ENCODE measurements around the gene KCTD15.

Gene KCTD15

DNA sequence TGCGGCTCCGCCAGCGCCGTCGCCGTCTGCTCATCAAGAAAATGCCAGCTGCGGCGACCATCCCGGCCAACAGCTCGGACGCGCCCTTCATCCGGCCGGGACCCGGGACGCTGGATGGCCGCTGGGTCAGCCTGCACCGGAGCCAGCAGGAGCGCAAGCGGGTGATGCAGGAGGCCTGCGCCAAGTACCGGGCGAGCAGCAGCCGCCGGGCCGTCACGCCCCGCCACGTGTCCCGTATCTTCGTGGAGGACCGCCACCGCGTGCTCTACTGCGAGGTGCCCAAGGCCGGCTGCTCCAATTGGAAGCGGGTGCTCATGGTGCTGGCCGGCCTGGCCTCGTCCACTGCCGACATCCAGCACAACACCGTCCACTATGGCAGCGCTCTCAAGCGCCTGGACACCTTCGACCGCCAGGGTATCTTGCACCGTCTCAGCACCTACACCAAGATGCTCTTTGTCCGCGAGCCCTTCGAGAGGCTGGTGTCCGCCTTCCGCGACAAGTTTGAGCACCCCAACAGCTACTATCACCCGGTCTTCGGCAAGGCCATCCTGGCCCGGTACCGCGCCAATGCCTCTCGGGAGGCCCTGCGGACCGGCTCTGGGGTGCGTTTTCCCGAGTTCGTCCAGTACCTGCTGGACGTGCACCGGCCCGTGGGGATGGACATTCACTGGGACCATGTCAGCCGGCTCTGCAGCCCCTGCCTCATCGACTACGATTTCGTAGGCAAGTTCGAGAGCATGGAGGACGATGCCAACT lies 24.4 kb upstream of the KCTD15 start:
- no peak for DNase-seq

DNA sequence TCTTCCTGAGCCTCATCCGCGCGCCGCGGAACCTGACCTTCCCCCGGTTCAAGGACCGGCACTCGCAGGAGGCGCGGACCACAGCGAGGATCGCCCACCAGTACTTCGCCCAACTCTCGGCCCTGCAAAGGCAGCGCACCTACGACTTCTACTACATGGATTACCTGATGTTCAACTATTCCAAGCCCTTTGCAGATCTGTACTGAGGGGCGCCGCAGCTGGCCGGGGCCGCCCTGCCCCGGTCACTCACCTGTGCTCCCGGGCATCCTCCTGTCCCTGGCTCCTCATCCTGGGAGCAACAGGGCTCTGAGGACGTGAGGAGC lies 23.9 kb upstream of the KCTD15 start:
- no peak for DNase-seq

DNA sequence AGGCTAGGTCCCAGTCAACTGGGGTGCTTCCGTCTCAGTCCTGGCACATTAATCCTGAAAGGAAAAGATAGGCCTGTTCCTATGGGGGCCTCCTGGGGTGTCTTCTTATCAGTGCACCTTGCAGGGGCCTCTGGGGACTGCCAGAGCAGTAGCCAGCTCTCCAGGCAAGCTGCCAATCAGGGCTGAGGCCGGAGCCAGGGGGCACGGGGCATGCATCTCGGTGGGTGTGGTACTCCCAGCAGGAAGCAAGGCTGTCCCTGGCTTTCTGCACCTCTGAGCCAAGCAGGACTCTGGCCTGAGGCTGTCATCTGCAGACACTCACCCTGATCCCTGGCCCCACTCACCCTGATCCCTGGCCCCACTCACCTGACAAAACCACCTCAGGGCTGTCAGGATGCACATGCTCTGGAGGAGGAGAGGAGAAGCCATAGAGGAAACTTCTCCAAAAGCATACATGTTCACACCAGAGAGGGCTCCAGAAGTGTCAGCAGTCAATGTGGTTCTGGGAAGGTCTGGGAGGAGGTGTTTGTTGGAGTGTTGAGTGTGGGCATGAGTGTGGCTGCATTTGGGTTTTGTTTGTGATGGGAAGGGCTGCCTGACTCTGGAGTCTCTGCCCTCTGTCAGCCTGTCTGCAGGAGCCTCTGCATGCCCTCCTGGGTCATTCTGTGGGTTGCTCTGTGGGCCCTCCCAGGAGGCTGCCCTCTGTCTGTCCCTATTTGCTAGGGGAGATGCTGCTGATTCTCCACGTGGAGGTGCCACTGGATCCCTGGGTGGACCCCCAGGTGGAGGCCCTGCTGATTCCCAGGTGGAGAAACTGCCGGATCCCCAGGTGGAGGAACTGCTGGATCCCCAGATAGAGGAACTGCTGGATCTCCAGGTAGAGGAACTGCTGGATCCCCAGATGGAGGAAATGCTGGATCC lies 22.7 kb upstream of the KCTD15 start:
- DNase-seq: no peak

DNA sequence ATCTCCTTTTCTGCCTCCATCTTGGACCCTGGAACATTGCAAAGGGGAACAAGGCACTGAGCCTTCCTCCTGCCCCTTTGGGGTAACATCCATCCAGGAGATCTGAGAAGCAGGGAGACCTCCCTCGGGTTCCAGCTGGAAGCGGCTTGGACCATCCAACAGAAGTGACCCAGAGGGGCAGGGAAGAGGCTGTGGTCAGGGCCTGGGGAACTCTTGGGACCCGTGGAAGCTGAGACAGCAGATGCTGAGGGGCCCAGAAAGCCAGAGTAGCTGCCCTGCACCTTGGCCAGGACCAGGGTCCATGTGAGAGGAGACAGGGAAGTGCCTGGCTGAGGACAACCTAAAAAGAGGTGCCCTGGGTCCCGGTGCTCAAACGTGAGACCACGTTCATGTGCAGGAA lies 21.9 kb upstream of the KCTD15 start:
- DNase-seq: no peak

DNA sequence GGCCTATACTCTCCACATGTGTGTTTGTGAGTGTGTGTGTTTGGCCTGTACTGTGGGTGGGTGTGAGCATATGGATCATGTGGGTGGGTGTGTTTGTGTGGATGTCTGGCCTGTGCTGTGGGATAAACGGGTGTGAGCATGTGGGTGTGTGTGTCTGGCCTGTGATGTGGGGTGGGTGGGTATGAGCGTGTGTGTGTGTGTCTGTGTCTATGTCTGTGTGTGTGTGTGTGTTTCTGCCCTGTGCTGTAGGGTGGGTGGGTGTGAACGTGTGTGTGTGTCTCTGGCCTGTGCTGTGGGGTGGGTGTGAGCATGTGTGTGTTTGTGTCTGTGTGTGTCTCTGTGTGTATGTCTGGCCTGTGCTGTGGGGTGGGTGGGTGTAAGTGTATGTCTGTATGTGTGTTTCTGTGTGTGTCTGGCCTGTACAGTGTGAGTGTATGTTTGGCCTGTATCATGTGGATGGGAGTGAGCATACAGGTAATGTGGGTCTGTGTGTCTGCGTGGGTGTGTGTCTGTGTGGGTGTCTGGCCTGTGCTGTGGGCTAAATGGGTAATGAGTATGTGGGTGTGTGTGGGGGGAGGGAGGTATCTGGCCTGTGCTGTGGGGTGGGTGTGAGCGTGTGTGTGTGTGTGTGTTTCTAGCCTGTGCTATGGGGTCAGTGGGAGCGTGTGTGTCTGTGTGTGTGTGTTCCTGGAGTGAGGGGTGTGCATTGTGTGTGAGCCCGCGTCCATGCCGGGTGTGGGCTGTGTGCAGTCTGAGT lies 20.8 kb upstream of the KCTD15 start:
- DNase-seq: no peak

DNA sequence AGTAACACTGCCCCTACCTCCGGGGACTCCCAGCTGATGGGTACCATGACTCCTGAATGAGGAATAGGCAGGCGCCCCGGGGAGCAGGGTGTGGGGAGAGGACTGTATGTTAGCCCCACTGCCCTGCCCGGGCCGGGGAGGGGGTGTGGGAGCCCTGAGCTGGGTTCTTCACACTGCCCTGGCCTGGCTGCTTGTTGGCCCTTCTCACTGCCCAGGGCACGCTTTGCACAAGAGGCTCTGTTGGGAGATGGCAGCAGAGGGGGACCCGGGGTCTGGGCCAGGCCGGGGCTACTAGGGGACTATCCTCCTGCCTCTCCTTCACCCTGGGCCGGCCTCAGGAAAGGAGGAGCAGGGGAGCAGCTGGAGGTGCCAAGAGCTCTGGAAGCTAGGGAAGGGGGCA lies 19.3 kb upstream of the KCTD15 start:
- DNase-seq: no peak

DNA sequence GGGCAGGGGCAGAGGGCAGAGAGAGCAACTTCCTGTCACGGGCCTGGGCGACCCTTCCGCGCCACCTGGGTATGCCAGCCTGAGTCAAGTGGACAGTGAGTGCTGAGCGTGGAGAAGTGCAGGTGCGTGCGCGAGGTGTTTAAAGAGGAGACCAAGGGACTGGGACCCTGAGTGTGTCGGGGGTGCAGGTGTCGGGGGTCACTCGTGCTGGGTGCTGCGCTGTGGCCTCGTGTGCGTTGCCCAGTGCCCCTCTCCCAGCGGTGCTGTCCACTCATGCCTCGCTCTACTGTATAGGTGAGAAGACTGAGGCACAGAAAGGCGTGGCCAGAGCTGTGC lies 18.9 kb upstream of the KCTD15 start:
- no peak for DNase-seq

DNA sequence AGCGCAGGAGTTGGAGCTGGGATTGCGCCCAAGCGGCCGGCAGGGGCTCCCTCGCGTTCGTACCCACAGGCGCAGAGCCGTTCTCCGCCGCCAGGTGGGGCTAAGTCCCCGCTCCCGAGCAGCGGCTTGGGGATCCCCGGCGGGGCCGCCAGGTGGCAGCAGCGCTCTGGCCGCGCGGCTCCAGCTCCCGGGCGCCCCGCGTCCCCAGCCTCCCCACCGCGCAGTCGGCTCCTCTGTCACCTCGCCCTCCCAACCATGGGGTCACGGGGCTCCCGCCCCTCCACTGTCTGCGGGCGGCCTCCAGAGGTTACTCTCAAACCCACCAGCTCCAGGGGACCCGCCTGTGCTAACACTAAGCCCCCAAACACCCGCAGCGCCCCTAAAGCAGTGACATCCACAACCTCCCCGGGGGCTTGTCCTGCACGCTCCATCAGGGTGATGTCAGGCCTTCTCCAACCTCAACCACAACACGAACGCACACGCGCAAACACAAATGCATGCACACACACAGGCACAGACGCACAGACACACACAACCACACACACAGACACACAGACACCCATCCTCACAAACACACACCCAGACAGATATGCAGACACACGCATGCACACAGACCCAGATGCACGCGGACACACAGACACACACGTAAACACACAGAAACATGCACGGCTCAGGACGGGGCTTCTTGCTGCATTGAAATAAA lies 18.4 kb upstream of the KCTD15 start:
- peak; percentile 58 to 70 for DNase-seq

DNA sequence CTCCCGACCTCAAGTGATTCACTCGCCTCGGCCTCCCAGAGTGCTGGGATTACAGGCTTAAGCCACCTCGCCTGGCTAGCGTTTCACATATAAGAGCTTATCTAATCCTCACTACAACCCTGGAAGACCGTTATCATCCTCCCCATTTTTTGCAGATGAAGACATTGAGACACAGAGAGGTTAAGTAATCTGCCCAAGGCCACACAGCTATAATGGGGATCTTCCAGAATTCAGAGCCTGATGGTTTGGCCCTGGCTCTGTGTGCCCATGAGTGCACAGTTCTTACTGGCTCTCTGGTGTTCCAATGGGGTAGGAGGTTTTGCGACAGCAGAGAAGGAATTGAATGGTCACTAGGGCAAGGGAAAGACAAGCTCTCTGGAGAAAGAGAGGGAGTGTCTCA lies 16.8 kb upstream of the KCTD15 start:
- DNase-seq: no peak

DNA sequence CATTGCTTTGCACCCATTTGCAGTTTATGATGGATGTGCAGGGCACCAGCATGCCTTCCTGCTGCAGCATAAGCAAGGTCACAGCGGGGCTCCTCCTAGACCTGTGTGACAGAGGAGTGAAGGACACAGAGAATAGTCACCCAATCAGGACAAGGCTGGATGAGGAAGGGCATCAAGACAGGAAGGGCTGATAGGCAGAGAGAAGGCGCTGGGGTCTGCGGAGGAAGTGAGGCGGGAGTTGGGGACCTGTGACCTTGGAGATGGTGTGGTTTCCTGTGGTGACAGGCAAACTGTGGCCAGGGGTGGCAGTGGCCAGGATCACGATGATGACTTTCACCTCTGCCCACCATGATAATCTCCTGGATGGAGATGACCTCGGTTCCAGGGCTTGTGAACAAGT lies 16.4 kb upstream of the KCTD15 start:
- DNase-seq: no peak

DNA sequence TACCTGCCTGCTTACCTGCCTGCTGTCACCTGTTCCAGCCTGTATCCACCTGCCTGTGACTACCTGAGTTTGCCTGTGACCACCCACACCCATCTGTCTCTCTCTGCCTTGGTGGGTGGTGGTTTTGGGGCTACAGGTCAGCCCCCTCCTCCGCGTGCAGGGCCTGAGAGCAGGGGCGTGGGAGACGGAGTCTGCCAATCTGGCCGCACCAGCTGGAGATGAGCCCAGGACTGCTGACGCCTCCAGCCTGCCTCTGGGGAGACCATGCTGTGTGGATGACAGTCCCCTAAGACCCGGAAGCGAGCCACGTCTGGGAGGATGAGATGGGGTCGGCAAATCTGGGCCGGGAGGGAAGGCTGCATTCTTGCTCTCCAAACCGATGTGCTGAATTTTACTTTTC lies 15.9 kb upstream of the KCTD15 start:
- no peak for DNase-seq

DNA sequence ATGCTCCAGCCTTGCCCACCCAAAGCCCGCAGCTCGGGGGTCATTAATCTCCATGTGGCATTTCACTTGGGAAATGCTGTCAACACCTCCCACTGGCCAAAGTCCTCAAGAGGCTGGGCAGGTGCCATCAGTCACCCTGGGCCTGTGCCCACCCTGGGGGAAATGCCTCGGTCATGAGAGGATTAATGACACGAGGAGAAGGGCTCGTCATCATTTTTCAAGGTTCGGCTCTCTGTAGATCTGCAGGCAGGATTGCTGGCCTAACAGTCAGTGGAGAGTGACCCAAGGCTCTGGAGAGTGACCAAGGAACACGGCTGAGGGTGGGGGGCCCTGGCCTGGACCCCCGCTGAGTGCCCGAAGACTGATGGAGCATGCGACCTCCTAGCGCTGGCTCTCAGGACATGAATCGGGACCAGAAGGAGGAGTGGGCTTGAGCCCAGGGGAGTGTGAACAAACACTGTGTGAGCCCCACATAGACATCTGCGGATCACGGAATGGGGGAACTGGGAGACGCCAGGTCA lies 15.2 kb upstream of the KCTD15 start:
- DNase-seq: no peak

DNA sequence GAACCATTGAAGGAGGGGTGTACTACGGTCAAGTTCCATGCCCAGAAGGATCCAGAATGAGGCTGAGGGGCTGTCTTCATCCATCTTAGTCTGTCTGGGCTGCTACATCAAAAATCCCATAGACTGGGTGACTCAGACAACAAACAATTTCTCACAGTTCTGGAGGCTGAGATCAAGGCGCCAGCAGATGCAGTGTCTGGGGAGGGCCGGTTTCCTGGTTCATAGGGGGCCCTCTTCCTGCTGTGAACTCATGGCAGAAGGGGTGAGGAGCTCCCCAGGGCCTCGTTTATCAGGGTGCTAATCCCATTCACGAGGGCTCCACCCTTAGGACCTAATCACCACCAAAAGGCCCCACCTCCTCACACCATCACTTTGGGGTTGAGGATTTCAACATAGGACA lies 14.7 kb upstream of the KCTD15 start:
- no peak for DNase-seq

DNA sequence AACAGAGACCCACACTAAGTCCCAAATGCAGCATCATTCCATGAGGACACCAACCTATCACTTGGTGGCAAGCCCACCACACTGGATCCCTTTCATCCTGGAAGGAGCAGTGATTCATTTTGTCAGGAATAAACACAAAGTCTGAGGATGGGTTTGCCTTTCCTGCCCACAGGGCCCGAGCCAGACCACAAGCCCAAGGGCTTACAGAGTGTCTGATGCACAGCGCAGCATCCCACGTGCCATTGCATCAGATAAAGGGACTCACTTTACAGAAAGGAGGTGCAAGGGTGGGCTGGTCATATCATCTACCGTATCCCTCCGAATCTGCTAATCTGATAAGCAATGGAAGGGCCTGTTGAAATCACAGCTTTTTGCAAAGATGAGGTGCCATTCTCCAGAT lies 12.2 kb upstream of the KCTD15 start:
- no peak for DNase-seq

DNA sequence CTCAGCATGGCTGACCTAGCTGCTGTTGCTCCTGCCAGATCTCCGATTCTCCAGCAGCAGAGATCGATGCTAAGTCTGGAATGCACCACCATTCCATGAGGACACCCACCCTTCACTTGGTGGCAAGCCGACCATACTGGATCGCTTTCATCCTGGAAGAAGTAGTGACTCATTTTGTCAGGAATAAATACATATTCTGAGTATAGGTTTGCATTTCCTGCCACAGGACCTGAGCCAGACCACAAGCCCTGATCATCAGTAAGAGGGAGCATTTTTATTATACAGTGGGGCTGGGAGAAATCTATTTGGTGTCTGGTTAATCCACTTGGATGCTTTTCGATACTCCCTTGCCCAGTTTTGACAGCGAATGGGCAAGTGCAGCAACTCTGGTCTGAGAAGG lies 10.9 kb upstream of the KCTD15 start:
- no peak for DNase-seq

DNA sequence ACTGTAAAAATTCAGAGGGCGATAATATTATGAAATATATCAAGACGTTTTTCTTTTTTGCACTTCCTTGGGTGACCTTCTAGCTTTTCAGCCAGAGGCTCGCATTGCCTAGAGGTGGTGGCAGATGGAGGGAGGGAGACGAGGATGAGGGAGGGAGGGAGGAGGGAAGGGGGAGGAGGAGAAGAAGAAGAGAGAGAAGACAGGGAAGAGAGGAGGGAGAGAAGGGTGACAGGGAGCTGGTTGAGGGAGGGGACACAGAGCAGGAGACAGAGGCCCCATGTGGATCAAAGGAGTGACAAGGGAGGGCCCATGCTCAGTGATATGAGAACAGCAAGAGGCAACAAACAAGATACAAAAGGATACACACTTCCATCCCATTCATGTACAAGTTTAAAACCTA lies 8.0 kb upstream of the KCTD15 start:
- no peak for DNase-seq

DNA sequence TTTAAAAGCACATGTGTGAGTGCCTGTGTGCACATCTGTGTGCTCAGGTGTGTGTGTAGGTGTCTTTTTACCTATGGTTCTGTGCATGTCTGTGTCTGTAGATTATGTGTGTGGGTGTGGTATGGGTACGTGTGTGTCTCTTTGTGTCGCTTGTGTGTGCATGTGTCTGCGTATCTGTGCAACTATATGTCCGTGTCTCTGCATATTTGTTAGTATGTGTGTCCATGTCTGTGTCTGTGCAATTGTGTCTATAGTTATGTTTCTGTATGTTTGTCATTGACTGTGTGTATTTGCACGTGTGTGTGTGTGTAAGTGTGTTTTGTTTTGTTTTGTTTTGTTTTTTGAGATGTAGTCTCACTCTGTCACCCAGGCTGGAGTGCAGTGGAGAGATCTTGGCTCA lies 7.3 kb upstream of the KCTD15 start:
- no peak for DNase-seq

DNA sequence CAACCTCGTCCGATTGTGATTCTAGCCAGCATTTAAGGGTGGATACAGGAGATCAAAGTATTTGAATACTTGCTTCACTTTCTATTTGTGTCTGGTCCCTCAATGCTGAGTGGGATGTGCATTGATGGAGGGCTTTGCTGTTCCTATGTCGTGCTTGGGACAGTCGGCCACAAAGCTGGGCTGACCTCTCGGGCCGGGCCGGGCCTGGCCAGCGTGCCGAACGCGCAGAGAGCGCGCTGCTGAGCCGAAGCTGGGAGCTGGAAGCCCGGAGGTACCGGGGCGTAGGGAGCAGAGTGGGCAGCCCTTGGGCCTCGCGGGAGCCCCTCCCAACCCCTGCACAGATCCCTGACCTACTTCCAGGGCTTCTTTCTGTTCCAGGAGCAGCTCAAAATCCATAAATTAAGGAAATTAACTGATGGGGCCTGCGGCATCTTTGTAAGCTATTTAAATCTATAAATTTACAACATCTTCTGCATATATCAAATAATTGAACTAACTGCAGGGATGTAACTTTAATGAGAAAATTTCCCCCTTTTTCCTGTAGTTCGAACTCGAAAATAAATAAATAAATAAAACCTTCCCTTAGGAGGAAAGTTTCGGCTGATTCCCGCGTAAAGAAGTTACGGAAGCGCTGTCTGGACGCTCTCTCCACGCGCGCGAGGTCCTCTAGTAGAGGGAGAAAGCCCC lies 1.8 kb upstream of the KCTD15 start:
- DNase-seq: no peak

DNA sequence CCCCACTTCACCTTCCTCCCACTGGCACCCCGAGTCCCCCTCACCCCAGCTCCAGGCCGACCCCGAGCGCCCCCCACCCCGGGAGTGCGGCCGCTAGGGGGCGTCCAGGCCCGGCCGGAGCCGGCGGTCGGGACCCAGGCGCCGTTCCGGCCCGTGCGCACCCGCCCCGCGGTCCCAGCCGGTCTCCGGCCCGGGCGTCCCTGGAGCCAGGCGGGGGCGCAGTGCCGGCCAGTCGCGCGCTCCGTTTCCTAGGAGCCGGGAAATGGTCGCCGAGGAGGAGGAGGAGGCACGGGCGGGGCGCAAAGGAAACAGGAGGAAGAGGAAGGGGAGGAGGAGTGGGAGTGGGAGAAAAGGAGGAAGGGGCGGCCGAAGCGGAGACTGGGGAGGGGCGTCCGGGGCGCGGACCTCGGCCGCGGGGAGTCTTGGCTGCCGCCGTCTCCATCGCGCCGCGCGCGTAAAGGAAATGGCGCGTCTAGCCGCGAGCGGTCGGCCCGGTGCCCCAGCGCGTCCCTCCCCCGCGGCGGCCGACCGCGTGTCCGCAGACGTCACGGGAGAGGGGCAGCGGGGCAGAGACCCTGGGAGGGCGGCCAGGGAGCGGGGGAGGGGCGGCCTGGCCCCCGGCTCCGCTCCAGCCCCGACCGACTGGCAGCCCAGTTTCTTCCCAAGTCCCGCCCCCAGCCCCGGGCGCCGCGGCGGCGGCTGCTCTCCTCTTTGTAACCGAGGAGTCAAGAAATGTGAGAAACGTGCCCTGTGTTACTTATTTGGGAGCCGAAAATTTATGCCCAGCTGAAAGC lies 1.1 kb upstream of the KCTD15 start:
- peak in 1 of 2 donors; percentile 70 for DNase-seq

DNA sequence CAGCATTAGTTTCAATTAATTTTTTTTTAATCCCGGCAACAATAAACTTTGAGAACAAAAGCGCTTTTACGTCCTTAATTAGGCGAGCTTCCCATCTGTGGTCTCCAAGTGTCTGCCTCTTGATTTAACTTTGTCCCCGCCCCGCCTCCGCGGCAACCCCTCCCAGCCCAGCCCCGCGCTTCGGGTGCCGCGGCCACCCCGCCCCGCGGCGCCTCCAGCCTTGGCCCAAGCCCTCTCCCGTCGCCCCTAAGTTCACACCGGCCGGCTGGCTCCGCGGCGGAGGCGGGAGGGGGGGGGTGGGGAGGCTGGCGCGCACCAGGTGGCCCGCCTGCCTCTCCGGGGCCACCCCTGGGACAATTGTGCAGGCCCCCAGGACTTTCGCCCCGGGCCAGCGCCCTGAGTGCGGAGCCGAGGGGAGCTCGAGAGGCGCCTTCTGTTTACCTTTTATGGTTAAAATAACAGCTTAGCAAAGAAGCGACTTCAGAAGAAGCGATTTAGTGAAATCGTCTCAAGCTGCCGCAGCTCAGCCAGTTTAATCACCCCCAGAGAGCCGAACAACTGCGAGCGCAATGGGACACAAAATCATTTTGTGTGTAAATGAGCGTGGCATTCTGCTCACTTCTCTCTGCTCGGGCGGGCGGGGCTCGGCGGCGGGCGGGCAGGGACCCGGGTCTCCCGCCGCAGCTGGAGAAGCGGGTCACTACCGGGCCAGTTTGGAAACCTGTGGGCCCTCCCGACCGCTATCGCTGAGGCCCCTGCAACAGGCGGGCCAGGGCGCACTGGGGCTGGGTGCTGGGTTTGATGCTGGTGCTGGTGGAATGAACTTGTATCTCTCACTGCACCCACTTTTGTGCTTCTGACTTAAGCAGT lies 1.4 kb downstream of the KCTD15 start:
- no peak for DNase-seq
